Measurements from ENCODE around the gene SH3BP1. TPM values are rescaled to one million over a fixed set of nuclear protein-coding genes. Genes with fewer than 3 reads are reported as not detected.
A peak's percentile ranks its signal among the peaks of the same experiment; 100 is the strongest.
"Not testable (repeated sequence)": the region's sequence is repeated elsewhere in the genome, so short reads cannot be mapped to it uniquely, and the experiment has no call there.

The SH3BP1 gene, protein sequence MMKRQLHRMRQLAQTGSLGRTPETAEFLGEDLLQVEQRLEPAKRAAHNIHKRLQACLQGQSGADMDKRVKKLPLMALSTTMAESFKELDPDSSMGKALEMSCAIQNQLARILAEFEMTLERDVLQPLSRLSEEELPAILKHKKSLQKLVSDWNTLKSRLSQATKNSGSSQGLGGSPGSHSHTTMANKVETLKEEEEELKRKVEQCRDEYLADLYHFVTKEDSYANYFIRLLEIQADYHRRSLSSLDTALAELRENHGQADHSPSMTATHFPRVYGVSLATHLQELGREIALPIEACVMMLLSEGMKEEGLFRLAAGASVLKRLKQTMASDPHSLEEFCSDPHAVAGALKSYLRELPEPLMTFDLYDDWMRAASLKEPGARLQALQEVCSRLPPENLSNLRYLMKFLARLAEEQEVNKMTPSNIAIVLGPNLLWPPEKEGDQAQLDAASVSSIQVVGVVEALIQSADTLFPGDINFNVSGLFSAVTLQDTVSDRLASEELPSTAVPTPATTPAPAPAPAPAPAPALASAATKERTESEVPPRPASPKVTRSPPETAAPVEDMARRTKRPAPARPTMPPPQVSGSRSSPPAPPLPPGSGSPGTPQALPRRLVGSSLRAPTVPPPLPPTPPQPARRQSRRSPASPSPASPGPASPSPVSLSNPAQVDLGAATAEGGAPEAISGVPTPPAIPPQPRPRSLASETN
- 59.4 TPM for polyA plus RNA-seq
- long read RNA-seq, donor 1, transcript SH3BP1-201 (18 exons, 2,854 nt) = major isoform, 6 of 6 reads
- long read RNA-seq, donor 1, partial matches to known transcripts = 0 of 6 reads
- long read RNA-seq, donor 1, other reads (novel, unspliced or antisense) = 0 of 6 reads
- long read RNA-seq, donor 2, transcript SH3BP1-204 (6 exons, 777 nt) = major isoform, 6 of 18 reads
- long read RNA-seq, donor 2, transcript SH3BP1-201 (18 exons, 2,854 nt) = major isoform, 6 of 18 reads
- long read RNA-seq, donor 2, partial matches to known transcripts = 6 of 18 reads
- long read RNA-seq, donor 2, other reads (novel, unspliced or antisense) = 0 of 18 reads
- long read RNA-seq, donor 3, transcript SH3BP1-201 (18 exons, 2,854 nt) = major isoform, 11 of 19 reads
- long read RNA-seq, donor 3, partial matches to known transcripts = 6 of 19 reads
- long read RNA-seq, donor 3, other reads (novel, unspliced or antisense) = 0 of 19 reads
- long read RNA-seq, donor 4, partial matches to known transcripts = 0 of 1 reads
- long read RNA-seq, donor 4, other reads (novel, unspliced or antisense) = 0 of 1 reads
- long read RNA-seq, donor 5, partial matches to known transcripts = 5 of 9 reads
- long read RNA-seq, donor 5, other reads (novel, unspliced or antisense) = 0 of 9 reads
- long read RNA-seq, donor 6, transcript SH3BP1-201 (18 exons, 2,854 nt) = major isoform, 9 of 16 reads
- long read RNA-seq, donor 6, partial matches to known transcripts = 5 of 16 reads
- long read RNA-seq, donor 6, other reads (novel, unspliced or antisense) = 0 of 16 reads
- long read RNA-seq, donor 7, partial matches to known transcripts = 0 of 2 reads
- long read RNA-seq, donor 7, other reads (novel, unspliced or antisense) = 0 of 2 reads
- long read RNA-seq, donor 8, partial matches to known transcripts = 5 of 9 reads
- long read RNA-seq, donor 8, other reads (novel, unspliced or antisense) = 0 of 9 reads
- long read RNA-seq, donor 9, partial matches to known transcripts = 0 of 7 reads
- long read RNA-seq, donor 9, other reads (novel, unspliced or antisense) = 0 of 7 reads
- long read RNA-seq, donor 10, partial matches to known transcripts = 0 of 5 reads
- long read RNA-seq, donor 10, other reads (novel, unspliced or antisense) = 0 of 5 reads
- long read RNA-seq, donor 11, partial matches to known transcripts = 0 of 1 reads
- long read RNA-seq, donor 11, other reads (novel, unspliced or antisense) = 0 of 1 reads

DNA sequence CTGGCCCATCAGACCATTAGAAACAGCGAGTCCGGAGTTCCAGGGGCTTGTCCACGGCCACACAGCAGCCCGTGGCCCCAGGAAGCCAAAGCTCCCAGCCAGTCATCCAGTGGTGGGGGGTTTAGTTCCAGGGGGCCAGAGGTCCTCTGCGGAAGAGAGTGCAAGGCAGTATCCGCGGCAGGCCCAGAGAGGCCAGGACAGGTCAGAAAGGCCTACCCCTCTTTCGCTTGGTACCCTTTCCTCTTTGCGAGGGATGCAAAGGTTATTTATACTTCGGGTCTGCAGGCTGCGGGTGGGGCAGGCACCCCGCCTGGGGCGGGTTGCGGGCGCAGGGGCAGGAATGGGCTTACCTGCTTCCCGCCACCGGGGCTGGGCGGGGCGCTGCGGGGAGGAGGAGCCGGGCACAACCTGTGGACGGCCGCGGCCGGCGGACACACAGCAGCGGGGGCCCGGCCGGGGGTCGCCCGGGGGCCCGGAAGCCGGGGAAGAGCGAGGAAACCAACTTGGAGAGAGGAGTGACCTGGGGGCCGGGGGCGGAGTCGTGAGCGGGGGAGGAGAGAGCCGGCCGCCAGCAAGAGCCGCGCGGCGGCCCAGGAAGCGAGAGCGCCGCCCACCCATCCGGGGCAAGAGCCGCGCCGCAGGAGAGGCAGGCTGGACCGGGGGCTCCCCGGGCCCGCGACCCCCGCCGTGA is at the start of gene SH3BP1:
SH3BP1 (plus strand) TSS at position 600 of the 691 bp plus-strand sequence. CDS start 119 bp downstream, outside the sequence.
- peaks cover 81% of the 10 kb centered on the region for H3K4me1 ChIP-seq (ENCODE audit: control insufficient read depth, insufficient read depth, low read length)
- peak within 1 kb of the TSS; percentile 89 for H3K27ac ChIP-seq (ENCODE audit: low read length)
- H3K9me3 ChIP-seq (ENCODE audit: control insufficient read depth, low read depth, low read length) = no peaks in the 10 kb centered on the region
- no peaks in the 10 kb centered on the region for H3K27me3 ChIP-seq (ENCODE audit: control insufficient read depth, insufficient read depth, low read length)
- no CpG with 5 or more reads among the region's 57 CpGs for WGBS (ENCODE audit: insufficient coverage, low lambda C conversion rate)
- H3K36me3 ChIP-seq (ENCODE audit: control insufficient read depth, insufficient read depth, low read length) = peaks cover 26% of the 10 kb centered on the region
- H3K4me3 ChIP-seq (ENCODE audit: low read length) = peak within 1 kb of the TSS; percentile 85
- peak in 1 of 2 donors; percentile 87 for DNase-seq

DNA sequence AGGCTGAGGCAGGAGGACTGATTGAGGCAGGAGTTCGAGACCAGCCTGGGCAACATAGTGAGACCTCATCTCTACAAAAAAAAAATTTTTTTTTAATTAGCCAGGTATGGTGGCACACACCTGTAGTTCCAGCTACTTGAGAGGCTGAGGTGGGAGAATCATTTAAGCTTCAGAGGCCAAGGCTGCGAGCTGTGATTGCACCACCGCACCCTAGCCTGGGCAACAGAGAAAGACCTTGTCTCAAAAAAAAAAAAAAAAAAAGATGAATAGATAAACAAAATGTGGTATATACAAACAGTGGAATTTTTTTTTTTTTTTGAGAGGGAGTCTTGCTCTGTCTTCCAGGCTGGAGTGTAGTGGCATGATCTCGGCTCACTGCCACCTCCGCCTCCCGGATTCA is 48.4 kb upstream of the SH3BP1 start:
- H3K27ac ChIP-seq (ENCODE audit: low read length); DNase-seq; H3K9me3 ChIP-seq (ENCODE audit: control insufficient read depth, low read depth, low read length); H3K4me3 ChIP-seq (ENCODE audit: low read length); H3K27me3 ChIP-seq (ENCODE audit: control insufficient read depth, insufficient read depth, low read length); H3K36me3 ChIP-seq (ENCODE audit: control insufficient read depth, insufficient read depth, low read length): not testable (repeated sequence)
- WGBS (ENCODE audit: insufficient coverage, low lambda C conversion rate) = no CpG with 5 or more reads among the region's 6 CpGs
- peaks cover 28% of the 10 kb centered on the region for H3K4me1 ChIP-seq (ENCODE audit: control insufficient read depth, insufficient read depth, low read length)

DNA sequence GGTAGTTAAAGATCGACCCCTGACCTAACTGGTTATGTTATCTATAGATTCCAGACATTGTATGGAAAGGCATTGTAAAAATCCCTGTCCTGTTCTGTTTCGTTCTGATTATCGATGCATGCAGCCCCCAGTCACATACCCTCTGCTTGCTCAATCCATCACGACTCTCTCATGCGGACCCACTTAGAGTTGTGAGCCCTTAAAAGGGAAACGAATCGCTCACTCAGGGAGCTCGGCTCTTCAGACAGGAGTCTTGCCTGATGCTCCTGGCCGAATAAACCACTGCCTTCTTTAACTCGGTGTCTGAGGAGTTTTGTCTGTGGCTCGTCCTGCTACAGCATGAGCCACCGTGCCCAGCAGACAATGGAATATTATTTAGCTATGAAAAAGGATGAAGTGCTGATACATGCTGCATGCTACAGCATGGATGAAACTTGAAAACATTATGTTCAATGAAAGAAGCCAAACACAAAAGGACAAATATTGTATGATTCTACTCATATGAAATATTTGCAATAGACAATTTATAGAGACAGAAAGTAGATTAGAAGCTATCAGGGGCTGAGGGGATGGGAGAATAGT is 47.6 kb upstream of the SH3BP1 start:
- H3K4me3 ChIP-seq (ENCODE audit: low read length) = no peak overlapping the region
- H3K4me1 ChIP-seq (ENCODE audit: control insufficient read depth, insufficient read depth, low read length) = peaks cover 25% of the 10 kb centered on the region
- peak overlapping the region; percentile 25 for H3K27ac ChIP-seq (ENCODE audit: low read length)
- WGBS (ENCODE audit: insufficient coverage, low lambda C conversion rate) = no CpG with 5 or more reads among the region's 12 CpGs
- H3K36me3 ChIP-seq (ENCODE audit: control insufficient read depth, insufficient read depth, low read length) = no peaks in the 10 kb centered on the region
- H3K9me3 ChIP-seq (ENCODE audit: control insufficient read depth, low read depth, low read length) = no peaks in the 10 kb centered on the region
- no peak for DNase-seq
- no peaks in the 10 kb centered on the region for H3K27me3 ChIP-seq (ENCODE audit: control insufficient read depth, insufficient read depth, low read length)

DNA sequence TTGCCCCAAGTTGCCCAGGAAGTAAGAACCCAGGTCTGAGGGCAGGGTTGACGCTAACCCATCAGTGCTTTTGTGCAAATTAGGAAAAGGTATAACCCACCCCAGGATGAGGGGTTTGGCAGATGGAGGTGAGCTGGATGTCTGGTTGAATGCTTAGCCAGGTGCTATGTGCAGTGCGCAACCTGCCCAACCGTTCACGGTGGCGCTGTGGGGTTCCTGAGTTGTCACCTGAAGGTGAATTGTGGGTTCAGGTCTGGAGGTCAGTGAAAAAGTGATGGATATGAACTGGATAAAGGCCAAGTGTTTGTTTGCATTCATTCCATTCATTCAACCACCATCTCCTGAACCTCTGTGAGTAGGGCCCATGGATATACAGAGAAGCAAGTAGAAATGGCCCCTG is 45.2 kb upstream of the SH3BP1 start:
- H3K36me3 ChIP-seq (ENCODE audit: control insufficient read depth, insufficient read depth, low read length) = no peaks in the 10 kb centered on the region
- H3K27me3 ChIP-seq (ENCODE audit: control insufficient read depth, insufficient read depth, low read length) = no peaks in the 10 kb centered on the region
- peaks cover 11% of the 10 kb centered on the region for H3K4me1 ChIP-seq (ENCODE audit: control insufficient read depth, insufficient read depth, low read length)
- DNase-seq = no peak
- no peak overlapping the region for H3K27ac ChIP-seq (ENCODE audit: low read length)
- no peak overlapping the region for H3K4me3 ChIP-seq (ENCODE audit: low read length)
- no peaks in the 10 kb centered on the region for H3K9me3 ChIP-seq (ENCODE audit: control insufficient read depth, low read depth, low read length)
- no CpG with 5 or more reads among the region's 5 CpGs for WGBS (ENCODE audit: insufficient coverage, low lambda C conversion rate)

DNA sequence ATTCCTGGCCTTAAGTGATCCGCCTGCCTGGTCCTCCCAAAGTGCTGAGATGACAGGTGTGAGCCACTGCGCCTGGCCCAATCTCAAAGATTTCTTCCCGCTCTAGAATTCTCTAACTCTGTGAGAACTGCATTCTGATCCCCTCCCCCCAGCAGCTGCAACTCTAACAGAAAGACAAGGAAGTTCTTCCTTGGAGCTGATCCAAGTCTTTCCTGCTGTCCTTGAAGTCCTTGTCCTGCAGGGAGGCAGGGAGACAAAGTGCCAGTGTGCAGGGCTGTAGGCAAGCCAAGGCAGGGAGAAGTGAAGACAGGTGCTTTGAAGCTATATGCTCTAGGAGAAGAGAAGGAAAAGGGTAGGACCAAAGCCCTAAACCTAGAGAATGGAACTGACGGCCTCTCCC is 40.3 kb upstream of the SH3BP1 start:
- no CpG with 5 or more reads among the region's 4 CpGs for WGBS (ENCODE audit: insufficient coverage, low lambda C conversion rate)
- Histone ChIP-seq H3K27ac (ENCODE audit: low read length) (no peak overlapping the region), H3K27me3 (ENCODE audit: control insufficient read depth, insufficient read depth, low read length) (no peaks in the 10 kb centered on the region), H3K36me3 (ENCODE audit: control insufficient read depth, insufficient read depth, low read length) (no peaks in the 10 kb centered on the region), H3K9me3 (ENCODE audit: control insufficient read depth, low read depth, low read length) (no peaks in the 10 kb centered on the region), H3K4me3 (ENCODE audit: low read length) (no peak overlapping the region), H3K4me1 (ENCODE audit: control insufficient read depth, insufficient read depth, low read length) (peaks cover 9% of the 10 kb centered on the region)
- DNase-seq = peak in 1 of 2 donors; percentile 36

DNA sequence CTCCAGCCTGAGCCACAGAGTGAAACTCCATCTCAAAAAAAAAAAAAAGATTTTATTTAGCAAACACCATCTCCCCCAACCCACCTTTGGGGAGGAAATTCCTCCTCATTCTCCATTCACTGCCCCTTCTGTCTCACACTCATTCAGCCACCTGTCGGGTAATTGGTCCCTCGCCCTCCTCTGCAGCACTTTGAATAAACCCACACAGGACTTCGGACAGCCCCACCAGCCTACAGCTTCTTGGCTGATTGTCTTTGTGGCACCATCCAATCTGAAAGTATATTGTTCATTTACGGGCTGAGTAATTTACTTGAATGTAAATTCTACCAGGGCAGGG is 38.3 kb upstream of the SH3BP1 start:
- Histone ChIP-seq H3K27ac (ENCODE audit: low read length) (peak overlapping the region; percentile 59), H3K9me3 (ENCODE audit: control insufficient read depth, low read depth, low read length) (no peaks in the 10 kb centered on the region), H3K4me1 (ENCODE audit: control insufficient read depth, insufficient read depth, low read length) (peaks cover 9% of the 10 kb centered on the region), H3K4me3 (ENCODE audit: low read length) (no peak overlapping the region), H3K27me3 (ENCODE audit: control insufficient read depth, insufficient read depth, low read length) (no peaks in the 10 kb centered on the region), H3K36me3 (ENCODE audit: control insufficient read depth, insufficient read depth, low read length) (no peaks in the 10 kb centered on the region)
- WGBS (ENCODE audit: insufficient coverage, low lambda C conversion rate) = no CpG with 5 or more reads among the region's 4 CpGs
- no peak for DNase-seq

DNA sequence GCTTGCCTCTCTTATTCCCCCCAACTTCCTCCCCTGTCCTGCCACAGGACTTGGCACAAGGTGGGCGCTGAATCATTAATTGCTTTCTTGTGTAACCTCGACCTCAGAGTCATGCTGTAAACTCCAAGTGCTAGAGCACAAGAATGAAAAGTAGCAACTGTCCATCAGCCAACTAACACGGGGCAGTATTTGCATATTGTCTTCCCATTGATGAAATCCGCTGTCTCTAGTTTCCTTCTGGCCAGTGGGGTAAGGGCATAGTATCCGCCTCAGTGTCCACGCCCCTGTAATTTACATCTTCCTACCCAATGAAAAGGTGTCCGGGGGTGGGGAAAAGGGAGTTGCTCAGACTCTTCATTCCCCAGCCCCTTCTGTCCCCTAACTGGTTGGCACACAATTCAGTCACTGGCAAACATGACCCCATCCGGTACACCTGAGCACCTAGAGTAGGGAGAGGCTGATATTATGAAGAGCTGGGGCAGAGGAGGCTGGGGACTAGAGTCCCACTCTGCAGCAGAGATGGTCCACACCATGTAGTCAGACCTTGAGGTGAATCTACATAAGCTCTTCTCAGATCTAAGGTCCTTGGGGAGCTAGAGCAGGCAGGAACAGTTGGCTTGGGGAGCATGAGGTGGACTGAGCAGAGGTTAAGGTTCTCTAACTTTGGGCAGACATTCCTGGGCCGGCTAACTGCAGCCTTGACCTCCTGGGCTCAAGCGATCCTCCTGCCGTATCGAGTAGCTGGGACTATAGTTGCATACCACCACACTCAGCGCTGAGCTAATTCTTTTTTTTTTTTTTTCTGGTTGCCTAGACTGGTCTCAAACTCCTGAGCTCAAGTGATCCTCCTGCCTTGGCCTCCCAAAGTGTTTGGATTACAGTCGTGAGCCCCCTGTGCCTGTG is 37.7 kb upstream of the SH3BP1 start:
- no CpG with 5 or more reads among the region's 14 CpGs for WGBS (ENCODE audit: insufficient coverage, low lambda C conversion rate)

DNA sequence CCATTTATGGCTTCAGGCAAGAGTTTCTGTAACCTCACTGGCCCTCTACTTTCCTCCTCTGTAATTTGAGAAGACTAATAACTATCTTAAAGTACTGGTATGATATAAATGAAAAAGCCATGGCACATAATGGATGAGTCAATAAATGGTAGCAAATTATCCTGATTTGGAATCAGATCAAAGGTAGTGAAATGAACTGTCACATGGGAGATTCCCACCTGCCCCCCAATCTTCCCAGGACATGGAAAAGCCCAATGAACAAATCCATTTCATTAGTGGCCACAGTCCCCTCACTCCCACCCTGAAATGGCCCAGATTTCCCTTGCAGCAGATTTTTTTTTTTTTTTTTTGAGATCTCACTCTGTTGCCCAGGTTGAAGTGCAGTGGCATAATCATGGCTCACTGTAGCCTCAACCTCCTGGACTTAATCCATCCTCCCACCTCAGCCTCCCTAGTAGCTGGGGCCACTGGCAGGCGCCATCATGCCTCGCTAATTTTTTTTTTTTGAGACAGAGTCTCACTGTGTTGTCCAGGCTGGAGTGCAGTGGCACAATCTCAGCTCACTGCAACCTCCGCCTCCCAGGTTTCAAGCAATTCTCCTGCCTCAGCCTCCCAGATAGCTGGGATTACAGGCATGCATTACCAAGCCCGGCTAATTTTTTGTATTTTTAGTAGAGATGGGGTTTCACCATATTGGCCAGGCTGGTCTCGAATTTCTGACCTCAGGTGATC is 36.8 kb upstream of the SH3BP1 start:
- not testable (repeated sequence) for H3K9me3 ChIP-seq (ENCODE audit: control insufficient read depth, low read depth, low read length); H3K4me3 ChIP-seq (ENCODE audit: low read length); H3K27ac ChIP-seq (ENCODE audit: low read length); H3K27me3 ChIP-seq (ENCODE audit: control insufficient read depth, insufficient read depth, low read length); DNase-seq; H3K36me3 ChIP-seq (ENCODE audit: control insufficient read depth, insufficient read depth, low read length)
- no CpG with 5 or more reads among the region's 5 CpGs for WGBS (ENCODE audit: insufficient coverage, low lambda C conversion rate)
- H3K4me1 ChIP-seq (ENCODE audit: control insufficient read depth, insufficient read depth, low read length) = peaks cover 11% of the 10 kb centered on the region

More for the DNA sequence above, 37.7 kb upstream of the SH3BP1 start:
- Histone ChIP-seq H3K36me3 (ENCODE audit: control insufficient read depth, insufficient read depth, low read length) (no peaks in the 10 kb centered on the region), H3K9me3 (ENCODE audit: control insufficient read depth, low read depth, low read length) (no peaks in the 10 kb centered on the region), H3K4me3 (ENCODE audit: low read length) (no peak overlapping the region), H3K27ac (ENCODE audit: low read length) (peak overlapping the region; percentile 59), H3K4me1 (ENCODE audit: control insufficient read depth, insufficient read depth, low read length) (peaks cover 9% of the 10 kb centered on the region), H3K27me3 (ENCODE audit: control insufficient read depth, insufficient read depth, low read length) (no peaks in the 10 kb centered on the region)
- DNase-seq = peak; percentile 87 to 93

Measured in large intestine (tissue), 12 donors.